GM19035 (cell line): ENCODE results near the gene MYL2.

Experiments used
- ATAC-seq: cut with Tn5 transposase; IDR thresholded peaks from one replicate; pipeline ENCODE4 v1.9.1; 2021; ENCODE audit not compliant: unreplicated experiment

The MYL2 gene

DNA sequence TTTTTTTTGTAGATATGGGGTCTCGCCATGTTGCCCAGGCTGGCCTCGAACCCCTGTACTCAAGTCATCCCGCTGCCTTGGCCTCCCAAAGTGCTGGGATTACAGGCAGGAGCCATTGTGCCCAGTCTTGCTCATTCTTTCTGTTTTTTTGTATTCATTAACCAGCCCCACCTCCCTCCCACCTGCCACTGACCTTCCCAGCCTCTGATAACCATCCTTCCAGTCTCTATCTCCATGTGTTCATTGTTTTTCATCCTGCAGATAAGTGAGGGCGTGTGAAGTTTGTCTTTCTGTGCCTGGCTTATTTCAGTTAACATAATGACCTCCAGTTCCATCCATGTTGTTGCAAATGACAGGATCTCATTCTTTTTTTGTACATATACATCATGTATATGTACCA is 19.0 kb downstream of the MYL2 start:
- no peak for ATAC-seq

DNA sequence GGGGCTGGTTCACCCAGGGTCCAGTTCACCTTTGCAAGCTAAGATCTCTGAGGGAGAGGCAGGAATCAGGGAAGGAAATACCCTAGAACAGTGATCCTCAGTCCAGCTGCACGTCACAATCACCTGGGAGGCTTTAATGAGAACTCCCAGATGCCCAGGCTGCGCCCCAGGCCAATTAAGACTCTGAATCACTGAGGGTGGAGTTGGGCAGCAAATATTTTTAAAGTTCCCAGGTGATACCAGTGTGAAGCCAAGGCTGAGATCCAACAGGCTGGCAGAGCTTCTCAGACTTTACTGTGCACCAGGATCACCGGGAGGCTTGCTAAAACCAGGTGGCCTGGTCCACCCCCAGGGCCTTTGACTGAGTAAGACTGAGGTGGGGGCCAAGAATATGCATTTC is 23.8 kb downstream of the MYL2 start:
- no peak for ATAC-seq

DNA sequence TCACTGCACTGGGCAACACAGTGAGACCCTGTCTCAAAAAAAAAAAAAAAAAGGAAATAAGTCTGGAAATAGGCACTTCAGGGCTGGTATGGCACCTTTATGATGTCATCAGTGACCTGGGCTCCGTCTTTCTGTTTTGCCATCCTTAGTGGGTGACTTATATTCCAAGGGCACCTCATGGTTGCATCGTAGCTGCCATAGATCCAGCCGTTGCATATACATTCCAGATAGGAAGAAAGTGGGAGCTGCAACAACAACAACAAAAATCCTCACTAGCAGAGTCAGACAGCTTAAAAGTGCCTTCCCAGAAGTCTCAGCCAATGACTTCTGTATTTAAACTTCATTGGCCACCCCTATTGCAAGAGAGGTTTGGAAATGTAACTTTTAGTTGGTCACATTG is 26.4 kb downstream of the MYL2 start:
- no peak for ATAC-seq

DNA sequence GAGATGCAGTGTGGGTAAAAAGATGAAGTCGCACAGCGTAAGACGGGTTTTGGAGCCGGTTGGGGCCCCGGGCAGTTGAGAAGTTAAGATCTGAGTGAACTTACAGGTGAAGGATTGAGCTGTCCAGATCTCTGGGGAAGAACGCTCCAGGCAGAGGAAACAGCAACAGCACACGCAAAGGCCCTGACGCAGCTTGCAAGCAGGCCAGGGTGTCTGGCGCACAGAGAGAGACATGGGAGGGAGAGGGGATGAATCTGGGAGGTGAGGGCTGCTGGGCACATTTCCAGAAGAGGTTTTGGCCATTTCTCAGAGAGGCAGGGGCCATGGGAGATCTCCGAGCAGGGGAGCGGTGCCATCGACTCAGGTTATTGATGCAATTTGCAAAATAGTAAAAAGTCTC is 31.0 kb downstream of the MYL2 start:
- no peak for ATAC-seq

DNA sequence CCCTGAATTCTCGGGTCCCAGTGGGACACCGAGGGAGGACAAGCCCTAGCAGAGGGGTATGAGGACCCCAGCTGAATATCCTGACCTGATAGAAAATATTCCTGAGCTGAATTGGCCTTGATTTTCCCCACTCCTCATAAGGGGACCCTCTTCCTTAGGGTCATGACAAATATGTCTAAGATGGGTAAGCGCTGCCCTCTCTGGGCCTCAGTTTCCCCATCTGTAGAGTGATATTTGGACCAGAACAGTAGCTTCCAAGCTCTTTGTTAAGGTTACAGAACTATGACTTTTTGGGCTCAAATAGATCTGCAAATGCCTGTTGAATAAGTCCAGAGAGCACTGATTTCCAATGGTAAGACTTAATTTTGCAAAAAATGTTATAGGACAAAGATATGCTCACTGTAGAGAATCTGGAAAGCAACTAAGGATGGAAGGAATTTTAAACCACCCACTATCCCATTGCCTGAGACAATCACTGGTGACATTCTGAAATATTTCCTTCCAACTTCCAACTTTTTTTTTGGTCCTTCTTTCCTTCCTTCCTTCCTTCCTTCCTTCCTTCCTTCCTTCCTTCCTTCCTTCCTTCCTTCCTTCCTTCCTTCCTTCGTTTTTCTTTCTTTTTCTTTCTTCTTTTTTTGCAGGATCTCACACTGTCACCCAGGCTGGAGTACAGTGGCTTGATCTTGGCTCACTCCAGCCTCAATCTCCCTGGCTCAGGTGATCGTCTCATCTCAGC is 32.0 kb downstream of the MYL2 start:
- no peak for ATAC-seq

DNA sequence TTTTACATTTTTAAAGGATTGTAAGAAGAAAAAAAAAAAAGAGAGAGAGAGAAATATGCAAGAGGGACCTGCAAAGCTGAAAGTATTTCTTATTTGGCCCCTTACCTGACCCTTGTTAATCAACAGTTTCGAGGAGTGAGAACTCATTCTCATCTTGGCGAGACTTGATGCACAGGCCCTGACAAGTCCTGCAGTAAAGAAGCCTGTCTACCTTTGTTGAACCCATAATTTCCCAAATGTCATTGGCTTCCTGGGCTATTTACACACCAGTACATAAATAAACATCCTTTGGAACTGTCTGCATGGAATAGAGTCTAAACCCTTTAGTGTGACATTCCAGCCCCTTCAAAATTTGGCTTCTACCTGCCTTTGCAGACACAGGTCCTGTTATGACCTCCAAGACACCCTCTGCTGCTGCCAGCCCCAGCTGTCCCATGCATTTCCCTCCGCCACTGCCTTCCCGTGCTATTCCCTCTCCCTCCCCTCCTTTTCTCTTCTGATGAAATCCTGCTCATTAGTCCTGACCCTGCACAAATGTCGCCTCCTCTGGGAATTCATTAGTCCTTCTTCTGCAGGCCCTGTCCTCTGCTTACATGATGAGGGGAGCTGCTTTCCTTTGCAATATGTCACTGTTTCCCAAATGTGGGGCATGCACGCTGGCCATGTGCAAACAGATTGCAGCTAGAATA is 35.1 kb downstream of the MYL2 start:
- ATAC-seq = no peak

DNA sequence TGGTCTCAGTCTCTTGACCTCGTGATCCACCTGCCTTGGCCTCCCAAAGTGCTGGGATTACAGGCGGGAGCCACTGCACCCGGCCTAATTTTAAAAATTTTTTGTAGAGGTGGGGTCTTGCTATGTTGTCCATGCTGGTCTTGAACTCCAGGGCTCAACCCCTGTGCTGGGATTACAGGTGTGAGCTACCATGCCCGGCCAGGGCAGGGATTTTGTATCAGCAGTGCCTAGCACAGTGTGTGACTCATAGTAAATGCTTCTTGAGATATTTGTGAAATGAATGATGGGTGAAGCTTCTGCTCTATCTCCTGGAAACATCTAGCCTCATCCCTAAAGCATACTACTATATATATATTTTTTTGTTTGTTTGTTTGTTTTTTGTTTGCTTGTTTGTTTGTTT is 37.1 kb downstream of the MYL2 start:
- ATAC-seq = no peak

DNA sequence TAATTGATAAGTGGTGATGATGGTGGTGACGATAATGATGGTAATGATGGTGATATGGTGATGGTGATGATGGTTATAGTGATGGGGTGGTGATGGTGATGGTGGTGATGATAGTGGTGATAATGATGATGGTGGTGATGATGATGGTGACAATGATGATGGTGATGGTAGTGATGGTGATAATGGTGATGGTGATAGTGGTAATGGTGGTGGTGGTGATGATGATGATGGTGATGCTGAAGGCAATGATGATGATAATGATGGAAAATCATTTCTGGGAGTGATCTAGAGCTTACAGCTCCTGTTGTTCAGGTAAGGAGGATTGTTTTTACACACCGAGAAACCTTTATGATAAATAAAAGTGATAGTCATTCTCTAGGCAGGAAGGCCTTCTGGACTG is 39.7 kb downstream of the MYL2 start:
- ATAC-seq = no peak

DNA sequence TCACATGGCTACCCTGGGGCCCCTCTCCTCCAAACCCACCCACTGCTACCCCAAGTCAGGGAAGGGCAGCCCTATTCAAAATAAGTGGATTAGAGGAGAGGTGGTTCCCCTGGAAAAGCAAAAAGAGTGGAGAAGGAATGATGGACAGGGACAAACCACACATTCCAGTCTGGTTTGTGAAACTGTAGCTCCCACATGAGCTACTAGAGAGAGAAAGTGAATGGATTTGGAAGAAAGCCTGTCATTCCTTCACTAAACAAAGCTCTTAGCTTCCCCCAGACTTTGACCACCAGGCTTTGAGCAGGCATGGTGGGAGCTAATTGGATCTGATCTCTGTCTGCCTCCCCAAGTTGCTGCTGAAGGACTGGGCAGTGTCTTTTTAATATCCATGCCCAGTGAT is 45.6 kb downstream of the MYL2 start:
- no peak for ATAC-seq

DNA sequence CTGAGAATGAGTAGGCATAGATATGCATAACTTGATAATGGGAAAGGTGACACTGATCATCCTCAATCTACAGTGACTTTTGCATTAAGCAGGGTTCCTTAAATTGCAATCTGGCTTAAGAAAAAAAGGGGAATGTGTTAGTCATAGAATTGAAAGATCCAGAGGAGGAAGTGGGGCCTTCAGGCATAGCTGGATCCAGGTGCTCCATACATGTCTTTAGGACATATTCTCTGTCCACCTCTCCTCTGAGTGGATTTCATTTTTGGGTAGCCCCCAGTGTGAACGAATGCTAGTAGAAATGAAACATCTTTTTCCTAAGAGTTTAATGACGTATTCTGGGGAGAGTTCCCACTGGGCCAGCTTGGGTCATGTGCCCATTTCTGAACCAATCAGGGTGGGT is 46.0 kb downstream of the MYL2 start:
- no peak for ATAC-seq

DNA sequence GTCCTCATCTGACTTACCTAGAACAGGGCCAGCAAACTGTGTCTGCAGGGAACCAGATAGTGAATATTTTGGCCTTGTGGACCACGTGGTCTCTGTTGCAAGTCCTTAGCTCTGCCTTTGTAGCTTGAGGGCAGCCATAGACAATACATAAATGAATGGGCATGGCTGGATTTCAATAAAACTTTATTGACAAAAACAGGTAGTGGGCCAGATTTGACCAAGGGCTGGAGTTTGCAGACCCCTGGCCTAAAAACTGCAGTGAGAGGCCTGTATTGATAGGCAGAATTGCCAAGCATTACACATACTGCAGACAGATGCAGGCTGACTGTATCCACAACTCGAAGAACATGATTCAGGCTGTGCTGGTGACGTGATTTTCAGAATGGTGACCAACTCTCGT is 48.3 kb downstream of the MYL2 start:
- ATAC-seq = no peak

DNA sequence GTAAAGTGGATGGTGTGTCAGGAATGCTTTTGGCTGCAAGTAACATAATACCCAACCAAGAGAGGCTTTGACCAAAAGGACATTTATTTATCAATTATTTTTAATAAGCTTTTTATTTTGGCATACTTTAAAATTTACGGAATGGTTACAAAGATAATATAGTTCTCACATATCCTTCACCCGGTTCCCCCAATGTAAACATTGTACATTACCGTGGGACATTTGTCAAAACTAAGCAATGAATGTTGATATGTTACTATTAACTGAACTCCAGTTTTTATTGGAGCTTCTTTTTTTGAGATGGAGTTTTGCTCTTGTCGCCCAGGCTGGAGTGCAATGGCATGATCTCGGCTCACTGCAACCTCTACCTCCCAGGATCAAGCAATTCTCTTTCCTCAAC is 50.6 kb downstream of the MYL2 start:
- no peak for ATAC-seq

DNA sequence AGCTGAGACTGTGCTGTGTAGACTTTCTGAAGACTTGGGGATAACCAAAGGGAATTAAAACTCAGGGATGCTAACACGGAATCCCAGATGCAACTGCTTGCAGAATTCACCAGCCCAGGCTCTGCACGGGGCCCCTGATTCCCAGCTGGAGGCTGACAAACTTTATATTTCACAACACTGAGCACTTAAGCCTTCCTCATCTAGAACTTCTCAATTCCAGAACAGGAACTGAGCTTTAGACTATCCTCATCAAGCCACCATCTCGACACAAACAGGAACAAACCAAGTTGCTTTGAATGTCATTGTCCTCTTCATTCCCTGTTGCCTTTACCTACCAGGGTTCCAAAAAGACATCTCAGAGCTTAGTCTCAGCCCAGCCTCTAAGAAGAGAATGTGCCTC is 51.4 kb downstream of the MYL2 start:
- no peak for ATAC-seq

DNA sequence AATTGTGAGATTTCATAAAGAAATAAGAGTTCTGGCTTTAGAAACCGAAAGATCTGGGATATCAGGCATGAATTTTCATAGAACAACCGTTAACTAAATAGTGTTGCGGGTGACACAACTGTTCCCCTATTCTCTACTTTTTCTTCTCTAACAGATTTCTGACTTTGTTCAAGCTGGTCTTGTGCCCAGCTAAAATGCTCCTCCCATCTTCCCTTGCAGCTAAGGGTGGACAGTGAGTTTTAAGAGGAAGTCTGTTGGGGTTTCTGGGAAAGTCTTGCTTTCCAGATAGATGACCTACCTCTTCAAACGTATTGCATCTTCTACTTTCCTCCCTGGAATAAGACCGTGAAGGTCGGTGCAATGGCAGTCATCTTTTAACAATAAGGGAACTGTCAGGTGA is 54.9 kb downstream of the MYL2 start:
- no peak for ATAC-seq

DNA sequence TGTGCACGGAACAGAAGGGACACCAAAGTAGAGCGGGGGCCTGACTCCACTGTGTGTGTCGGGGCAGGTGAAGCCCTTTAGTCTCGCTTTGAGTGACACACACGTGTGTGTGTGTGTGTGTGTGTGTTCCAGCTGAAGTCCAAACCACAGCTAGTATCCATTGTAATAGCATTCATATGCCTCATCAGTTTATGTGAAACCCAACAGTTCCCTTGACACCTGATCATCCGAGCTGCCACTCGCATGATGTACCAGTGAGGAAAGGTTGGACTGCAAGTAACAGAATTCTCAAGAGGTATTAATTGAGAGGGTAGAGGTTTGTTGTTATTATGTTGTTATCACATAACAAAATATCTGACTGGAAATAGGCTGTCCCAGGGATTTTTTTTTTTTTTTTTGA is 57.2 kb downstream of the MYL2 start:
- no peak for ATAC-seq

DNA sequence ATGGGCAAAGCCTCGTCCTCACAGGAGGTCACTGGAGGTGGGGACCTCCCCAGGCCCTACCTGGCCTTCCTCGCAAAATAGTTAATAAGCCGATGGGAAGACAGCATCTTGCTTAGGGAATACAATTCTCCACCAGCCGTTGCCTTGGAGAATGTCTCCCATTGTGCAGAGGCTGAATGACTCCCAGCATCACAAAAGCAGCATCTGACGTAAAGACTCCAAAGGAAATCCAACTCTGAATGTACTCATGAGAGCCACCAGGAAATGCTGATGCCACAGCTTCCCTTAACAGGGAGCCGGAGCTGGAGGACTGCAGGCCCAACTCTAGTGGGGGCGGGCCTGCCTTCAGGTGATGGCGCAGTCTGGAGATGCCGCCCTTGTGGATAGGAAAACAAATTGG is 58.0 kb downstream of the MYL2 start:
- ATAC-seq = no peak

DNA sequence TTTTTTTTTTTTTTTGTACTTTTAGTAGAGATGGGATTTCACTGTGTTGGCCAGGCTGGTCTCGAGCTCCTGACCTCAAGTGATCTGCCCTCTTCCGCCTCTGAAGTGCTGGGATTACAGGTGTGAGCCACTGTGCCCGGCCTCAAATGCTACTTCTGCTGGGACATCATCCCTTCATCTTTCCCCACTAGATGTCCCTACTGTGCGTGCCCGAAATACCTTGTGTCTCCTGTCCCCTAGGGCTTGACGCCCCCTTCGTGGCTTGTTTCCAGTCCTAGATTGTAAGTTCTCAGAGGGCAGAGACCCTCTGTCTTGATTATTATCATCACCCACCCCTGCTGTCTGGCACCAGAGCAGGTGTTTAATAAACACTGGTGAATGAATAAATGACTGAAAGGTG is 58.6 kb downstream of the MYL2 start:
- no peak for ATAC-seq
